GM19324 (cell line): ENCODE data around the gene ERMARD.

ENCODE experiments used
- ATAC-seq: cut with Tn5 transposase; IDR thresholded peaks from one replicate; pipeline ENCODE4 v1.9.1; 2021; ENCODE audit warnings: mild to moderate bottlenecking, moderate library complexity; ENCODE audit not compliant: unreplicated experiment, low FRiP score

Gene ERMARD

GRCh38 chr6:169780571-169781091 is 29.2 kb downstream of the ERMARD start:
- no peak for ATAC-seq

GRCh38 chr6:169782966-169783365 is 31.5 kb downstream of the ERMARD start:
- ATAC-seq, result no peak

DNA sequence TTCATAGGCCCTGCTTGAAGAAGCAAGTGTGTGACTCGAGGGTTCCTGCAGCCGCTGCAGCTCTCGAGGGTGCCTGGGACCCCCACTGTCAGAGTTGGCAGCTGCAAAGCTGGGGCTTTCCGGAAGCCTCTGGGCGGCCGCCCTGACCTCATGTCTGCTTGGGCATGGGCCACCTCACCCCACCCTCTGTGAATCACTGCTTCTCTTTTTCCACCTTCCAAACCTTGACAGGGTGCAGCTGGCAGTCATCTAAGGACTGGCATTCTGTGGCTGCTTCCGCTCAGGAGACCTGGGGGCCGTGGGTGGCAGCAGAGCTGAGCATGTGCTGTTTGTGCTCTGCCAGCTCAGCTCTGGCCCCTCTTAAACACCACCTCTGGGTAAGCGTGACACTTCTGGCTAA is 32.0 kb downstream of the ERMARD start:
- no peak for ATAC-seq

GRCh38 chr6:169783971-169784820 is 32.8 kb downstream of the ERMARD start:
- ATAC-seq, result no peak

- ATAC-seq, result no peak
Measured at GRCh38 chr6:169784821-169785340, 33.5 kb downstream of the ERMARD start.

DNA sequence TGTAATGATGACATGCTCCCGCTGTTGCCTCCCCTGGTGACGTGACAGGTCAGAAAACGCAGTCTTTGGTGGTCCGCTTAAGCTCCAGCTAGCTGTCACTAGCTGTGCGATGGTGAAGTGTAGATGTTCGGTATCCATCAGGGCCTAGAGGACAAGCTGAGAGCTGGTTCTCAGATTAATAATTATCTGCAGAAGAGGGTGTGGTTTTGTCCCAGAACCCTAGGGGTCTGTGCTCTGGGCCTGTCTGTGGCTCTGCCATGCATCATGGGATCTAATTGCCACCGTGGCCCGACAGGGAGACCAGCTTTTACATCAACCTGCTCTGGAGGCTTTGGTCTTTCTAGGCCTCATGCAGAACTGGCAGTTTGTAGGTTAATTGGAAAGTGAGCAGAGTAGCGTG is 34.1 kb downstream of the ERMARD start:
- no peak for ATAC-seq

GRCh38 chr6:169786349-169786748 is 34.9 kb downstream of the ERMARD start:
- ATAC-seq, result no peak

- no peak for ATAC-seq
Measured at GRCh38 chr6:169787797-169788196, 36.4 kb downstream of the ERMARD start.

DNA sequence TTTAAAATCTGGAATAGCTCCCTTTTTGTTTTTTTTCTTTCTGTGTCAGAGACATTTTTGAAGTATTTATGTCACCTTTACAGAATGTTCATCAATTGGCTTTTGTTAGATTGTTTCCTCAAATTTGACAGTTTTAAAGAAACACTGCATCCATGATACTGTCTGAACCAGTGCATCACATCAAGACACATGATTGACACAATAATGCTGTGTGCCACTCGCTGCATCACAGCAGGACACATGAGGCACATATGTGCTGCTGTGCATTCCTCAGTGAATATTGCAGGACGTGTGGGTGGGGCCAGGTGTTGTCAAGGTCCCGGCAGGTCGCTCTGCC is 37.4 kb downstream of the ERMARD start:
- ATAC-seq, result no peak

DNA sequence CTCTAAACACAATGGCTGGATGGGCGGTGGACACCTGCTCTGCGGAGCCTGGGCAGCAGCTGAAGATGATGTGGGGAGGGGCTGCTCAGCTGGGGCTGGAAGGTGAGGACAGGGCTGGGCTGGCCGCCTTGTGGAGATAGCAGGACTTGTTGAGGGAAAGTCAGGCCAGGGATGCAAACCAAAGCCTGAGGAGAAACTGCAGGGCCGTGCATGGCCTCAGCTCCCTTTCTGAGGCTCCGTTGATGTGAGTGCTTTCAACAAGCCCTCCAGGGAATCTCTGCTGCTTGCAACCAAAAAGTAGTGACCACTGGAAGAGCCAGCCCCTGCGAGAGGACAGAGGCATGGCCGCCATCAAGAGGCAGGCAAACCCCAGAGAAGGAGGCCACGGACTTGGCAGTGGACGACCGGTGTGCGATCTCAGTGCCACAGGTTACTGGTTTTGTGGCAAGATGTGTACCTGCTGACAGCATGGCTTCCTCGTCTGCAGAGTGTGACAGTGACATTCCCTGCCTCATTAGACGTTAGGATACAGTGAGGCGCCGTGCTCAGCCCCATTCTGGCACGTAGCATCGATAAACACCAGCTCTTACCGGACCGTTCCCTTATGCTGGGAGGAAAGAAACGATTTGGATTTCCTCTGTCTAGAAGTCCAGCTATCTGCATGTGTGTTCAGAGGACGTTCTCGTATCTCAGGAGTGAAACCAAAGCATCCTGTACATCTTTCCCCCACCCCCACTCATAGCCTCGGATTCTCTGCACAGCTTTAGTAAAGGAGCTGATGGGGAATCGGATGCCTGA is 37.9 kb downstream of the ERMARD start:
- ATAC-seq, result no peak

GRCh38 chr6:169789944-169790927 is 38.8 kb downstream of the ERMARD start:
- peak; percentile 96 for ATAC-seq

DNA sequence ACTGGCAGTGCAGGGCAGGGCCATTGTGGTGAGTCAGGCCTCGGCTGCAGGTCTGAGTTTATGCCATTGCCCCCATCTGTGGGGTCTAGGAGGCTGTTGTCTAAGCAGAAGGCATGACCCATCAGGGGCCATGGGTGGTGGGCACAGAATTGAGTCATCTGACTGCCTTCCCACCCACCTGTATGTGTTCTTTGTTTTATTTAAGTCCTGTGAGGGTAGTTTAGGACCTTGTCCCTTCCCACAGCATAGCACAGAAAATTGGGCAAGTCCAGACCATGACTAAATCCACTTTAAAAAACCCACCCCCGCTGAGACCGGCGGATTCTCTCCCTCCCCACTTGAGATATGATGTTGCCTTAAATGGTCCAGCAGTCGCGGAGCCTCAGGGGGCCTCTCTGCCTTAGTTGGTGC is 40.3 kb downstream of the ERMARD start:
- no peak for ATAC-seq

- ATAC-seq, result no peak
Measured at GRCh38 chr6:169792306-169793015, 41.0 kb downstream of the ERMARD start.

- ATAC-seq, result no peak
Measured at GRCh38 chr6:169793408-169793807, 42.0 kb downstream of the ERMARD start.

DNA sequence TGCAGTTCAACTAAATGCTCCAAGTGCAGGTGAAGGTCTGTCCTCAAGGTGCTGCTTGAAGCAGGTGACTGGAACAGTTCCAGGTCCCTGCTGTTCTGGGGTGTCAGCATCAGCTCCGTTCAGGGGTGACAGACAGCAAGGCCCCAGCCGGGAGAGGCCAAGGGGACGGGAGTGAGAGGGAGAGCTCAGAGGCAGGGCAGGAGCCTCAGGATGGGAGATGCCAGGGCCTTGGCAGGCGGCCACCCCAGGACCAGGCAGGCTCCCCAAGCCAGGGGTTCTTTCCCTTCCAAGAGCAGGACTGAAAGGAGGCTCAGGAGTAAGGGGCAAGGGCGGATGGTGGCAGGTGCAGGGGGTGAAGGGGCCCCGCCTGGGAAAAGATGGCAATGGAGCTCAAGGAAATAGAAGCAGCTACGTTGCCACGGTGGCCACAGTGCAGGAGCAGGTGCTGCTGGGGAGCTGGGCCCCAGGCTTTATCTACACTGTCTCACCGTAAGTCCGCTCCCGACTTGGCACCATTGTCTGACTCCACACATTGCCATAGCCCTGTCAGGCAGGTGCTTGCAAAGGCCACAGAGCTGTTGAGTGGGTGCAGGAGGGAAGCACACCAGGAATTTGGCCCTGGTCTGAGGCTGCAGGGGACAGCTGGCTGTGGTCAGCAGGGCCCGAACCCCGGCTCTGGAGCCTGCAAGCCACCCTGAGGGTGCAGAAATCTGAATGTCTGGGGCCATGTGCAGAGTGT is 43.1 kb downstream of the ERMARD start:
- ATAC-seq, result no peak

DNA sequence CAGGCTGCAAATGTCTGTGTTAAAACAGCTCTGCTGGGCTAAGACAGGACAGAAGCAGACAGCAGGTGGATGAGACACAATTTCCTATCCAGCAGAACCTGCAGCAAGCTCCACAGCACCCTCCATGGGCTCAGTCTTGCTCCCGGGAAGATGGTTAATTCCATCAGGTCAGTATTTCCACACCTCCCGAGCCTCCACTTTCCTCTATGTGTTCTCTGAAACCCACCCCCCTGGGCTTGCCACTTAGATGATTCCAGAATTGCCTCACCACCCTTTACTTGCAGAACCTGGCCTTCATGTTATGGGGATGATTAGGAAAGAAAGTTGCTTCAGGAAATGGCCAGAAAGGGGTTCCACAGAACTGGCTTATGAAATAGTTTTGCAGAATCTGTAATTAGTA is 43.8 kb downstream of the ERMARD start:
- no peak for ATAC-seq

DNA sequence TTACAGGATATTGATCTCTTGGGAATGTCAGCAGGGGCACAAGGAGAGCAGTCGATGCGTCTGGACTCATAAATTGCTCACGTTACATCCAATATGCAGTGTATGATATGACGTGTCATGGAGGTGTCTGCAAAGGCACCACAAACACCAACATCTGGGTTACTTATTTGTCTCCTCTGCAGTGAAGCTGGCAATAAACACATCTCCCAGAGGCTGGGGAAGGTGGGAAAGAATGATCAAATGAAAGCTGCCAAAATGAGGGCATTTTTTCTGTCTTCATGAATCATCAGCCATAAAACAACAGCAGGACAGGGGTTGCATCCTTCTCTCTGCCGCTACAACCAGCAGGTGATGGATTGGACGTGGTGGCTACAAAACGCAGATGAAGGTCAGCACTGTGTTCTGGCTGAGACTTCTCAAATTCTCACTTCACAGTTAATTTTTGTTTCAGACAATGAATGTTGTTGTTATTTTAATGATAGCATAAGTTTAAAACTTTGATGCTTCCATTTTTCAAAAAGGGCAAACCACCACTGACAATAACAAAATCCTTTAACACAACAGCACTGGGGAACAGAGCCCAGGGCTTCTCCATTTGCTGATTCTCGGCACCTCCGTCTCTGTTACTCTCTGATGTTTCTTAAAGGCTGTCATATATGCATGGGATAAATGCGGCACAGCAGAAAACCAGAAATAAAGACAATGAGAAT is 47.5 kb downstream of the ERMARD start:
- ATAC-seq, result no peak

DNA sequence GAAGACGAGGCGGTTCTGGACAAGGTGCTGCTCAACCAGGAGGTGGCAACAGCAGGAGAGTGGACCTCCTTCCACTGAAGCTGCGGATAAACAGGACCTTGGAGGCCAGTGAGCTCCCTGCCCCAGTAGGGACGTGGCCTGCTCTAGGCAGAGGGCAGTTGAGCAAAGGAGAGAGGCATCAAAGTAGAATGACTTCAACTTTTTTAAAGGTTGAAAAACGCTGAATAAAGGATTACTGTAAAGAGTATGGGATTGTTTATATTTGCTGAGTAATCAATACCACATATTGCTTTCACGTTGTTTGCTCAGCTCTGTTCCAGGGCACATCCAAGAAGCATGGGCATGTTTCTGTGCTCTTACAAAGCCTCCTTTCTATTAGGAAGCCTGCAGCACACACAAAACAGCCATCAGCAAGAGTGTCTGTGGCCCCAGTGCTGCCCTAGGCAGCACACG is 48.1 kb downstream of the ERMARD start:
- ATAC-seq, result no peak
